Measurements from ENCODE around the gene ATP1A4. TPM values are rescaled to one million over a fixed set of nuclear protein-coding genes. Genes with fewer than 3 reads are reported as not detected.

The ATP1A4 gene
- total and polyA plus RNA-seq, 2 experiments from 2014 or later = not detected

- TF ChIP-seq EZH2 (IDR thresholded peaks at IDR 0.05; ENCODE audit: insufficient read depth, poor library complexity, severe bottlenecking) = no peak
- no peak for TF ChIP-seq EZH2phosphoT487 (IDR thresholded peaks at IDR 0.05; ENCODE audit: insufficient read depth, low read depth)
- no peaks in the 10 kb centered on the region for H3K27me3 ChIP-seq (replicated peaks; ENCODE audit: insufficient read depth)
- in situ Hi-C loops (cut with MboI) = no loop called here
- H3K27ac ChIP-seq = no peak overlapping the region
- no peak for DNase-seq
- H4K20me1 ChIP-seq (ENCODE audit: insufficient read depth) = no peaks in the 10 kb centered on the region
- no peaks in the 10 kb centered on the region for H3K9me2 ChIP-seq (ENCODE audit: insufficient read depth)
- H3K4me2 ChIP-seq (ENCODE audit: unreplicated experiment) = no peak overlapping the region
- no peaks in the 10 kb centered on the region for H3K9me3 ChIP-seq (ENCODE audit: low read depth)
- H3K36me3 ChIP-seq (ENCODE audit: low read depth) = no peaks in the 10 kb centered on the region
- WGBS, 2 experiments (ENCODE audit: low coverage in 1 of 2, low lambda C conversion rate in 2 of 2, missing lambda C conversion rate in 2 of 2) = 66 to 67% methylated on average over 8 to 9 of the region's 9 CpGs
- H3K9ac ChIP-seq = no peak overlapping the region
- no peaks in the 10 kb centered on the region for H3K79me2 ChIP-seq (ENCODE audit: insufficient read depth)
- no peak overlapping the region for H2AFZ ChIP-seq
- no peaks in the 10 kb centered on the region for H3F3A ChIP-seq (ENCODE audit: insufficient read depth)
- no peaks in the 10 kb centered on the region for H3K4me1 ChIP-seq (ENCODE audit: insufficient read depth)
- H3K4me3 ChIP-seq = no peak overlapping the region
These were observed 17.2 kb upstream of the ATP1A4 start for GRCh38 chr1:160133990-160134770.

- H2AFZ ChIP-seq = no peak overlapping the region
- H3K9me3 ChIP-seq (ENCODE audit: low read depth) = no peaks in the 10 kb centered on the region
- no peak overlapping the region for H3K4me2 ChIP-seq (ENCODE audit: unreplicated experiment)
- in situ Hi-C loops (cut with MboI) = no loop called here
- H4K20me1 ChIP-seq (ENCODE audit: insufficient read depth) = no peaks in the 10 kb centered on the region
- H3K9me2 ChIP-seq (ENCODE audit: insufficient read depth) = no peaks in the 10 kb centered on the region
- H3K4me3 ChIP-seq = no peak overlapping the region
- H3K27me3 ChIP-seq (replicated peaks; ENCODE audit: insufficient read depth) = no peaks in the 10 kb centered on the region
- H3K36me3 ChIP-seq (ENCODE audit: low read depth) = no peaks in the 10 kb centered on the region
- no peaks in the 10 kb centered on the region for H3F3A ChIP-seq (ENCODE audit: insufficient read depth)
- no peak overlapping the region for H3K9ac ChIP-seq
- H3K27ac ChIP-seq = no peak overlapping the region
- DNase-seq = no peak
- WGBS, 2 experiments (ENCODE audit: low coverage in 1 of 2, low lambda C conversion rate in 2 of 2, missing lambda C conversion rate in 2 of 2) = 74 to 78% methylated on average over 20 of the region's 20 CpGs
- no peak for TF ChIP-seq EZH2phosphoT487 (IDR thresholded peaks at IDR 0.05; ENCODE audit: insufficient read depth, low read depth)
- TF ChIP-seq EZH2 (IDR thresholded peaks at IDR 0.05; ENCODE audit: insufficient read depth, poor library complexity, severe bottlenecking) = no peak
- H3K4me1 ChIP-seq (ENCODE audit: insufficient read depth) = no peaks in the 10 kb centered on the region
- no peaks in the 10 kb centered on the region for H3K79me2 ChIP-seq (ENCODE audit: insufficient read depth)
These were observed 16.4 kb upstream of the ATP1A4 start for GRCh38 chr1:160134791-160135572.

GRCh38 chr1:160136121-160136925 is 15.1 kb upstream of the ATP1A4 start:
- no peak for DNase-seq
- 82 to 83% methylated on average over 22 of the region's 22 CpGs for WGBS, 2 experiments (ENCODE audit: low coverage in 1 of 2, low lambda C conversion rate in 2 of 2, missing lambda C conversion rate in 2 of 2)
- Histone ChIP-seq H3K79me2 (ENCODE audit: insufficient read depth) (no peaks in the 10 kb centered on the region), H3K4me1 (ENCODE audit: insufficient read depth) (no peaks in the 10 kb centered on the region), H3K4me2 (ENCODE audit: unreplicated experiment) (no peak overlapping the region), H3K27ac (no peak overlapping the region), H3K27me3 (replicated peaks; ENCODE audit: insufficient read depth) (no peaks in the 10 kb centered on the region), H3K9me2 (ENCODE audit: insufficient read depth) (no peaks in the 10 kb centered on the region), H3K9ac (no peak overlapping the region), H4K20me1 (ENCODE audit: insufficient read depth) (no peaks in the 10 kb centered on the region), H3F3A (ENCODE audit: insufficient read depth) (no peaks in the 10 kb centered on the region), H2AFZ (no peak overlapping the region), H3K9me3 (ENCODE audit: low read depth) (no peaks in the 10 kb centered on the region), H3K36me3 (ENCODE audit: low read depth) (no peaks in the 10 kb centered on the region), H3K4me3 (no peak overlapping the region)
- TF ChIP-seq EZH2phosphoT487 (IDR thresholded peaks at IDR 0.05; ENCODE audit: insufficient read depth, low read depth) (no peak), EZH2 (IDR thresholded peaks at IDR 0.05; ENCODE audit: insufficient read depth, poor library complexity, severe bottlenecking) (no peak)
- in situ Hi-C loops (cut with MboI) = no loop called here

- Histone ChIP-seq H3K27ac (no peak overlapping the region), H3K4me2 (ENCODE audit: unreplicated experiment) (no peak overlapping the region), H3K79me2 (ENCODE audit: insufficient read depth) (no peaks in the 10 kb centered on the region), H2AFZ (no peak overlapping the region), H3K4me3 (no peak overlapping the region), H3K9ac (no peak overlapping the region), H3K9me3 (ENCODE audit: low read depth) (no peaks in the 10 kb centered on the region), H3K9me2 (ENCODE audit: insufficient read depth) (no peaks in the 10 kb centered on the region), H3F3A (ENCODE audit: insufficient read depth) (no peaks in the 10 kb centered on the region), H3K36me3 (ENCODE audit: low read depth) (no peaks in the 10 kb centered on the region), H3K4me1 (ENCODE audit: insufficient read depth) (no peaks in the 10 kb centered on the region), H3K27me3 (replicated peaks; ENCODE audit: insufficient read depth) (no peaks in the 10 kb centered on the region), H4K20me1 (ENCODE audit: insufficient read depth) (no peaks in the 10 kb centered on the region)
- WGBS, 2 experiments (ENCODE audit: low coverage in 1 of 2, low lambda C conversion rate in 2 of 2, missing lambda C conversion rate in 2 of 2) = 79 to 86% methylated on average over 3 to 5 of the region's 5 CpGs
- in situ Hi-C loops (cut with MboI) = no loop called here
- no peak for DNase-seq
- TF ChIP-seq EZH2 (IDR thresholded peaks at IDR 0.05; ENCODE audit: insufficient read depth, poor library complexity, severe bottlenecking) (no peak), EZH2phosphoT487 (IDR thresholded peaks at IDR 0.05; ENCODE audit: insufficient read depth, low read depth) (no peak)
These were observed 14.5 kb upstream of the ATP1A4 start for GRCh38 chr1:160136926-160137200.
